WERI-Rb-1 (cell line): ENCODE data around the gene ZFAND6.
"Not testable (repeated sequence)": the region's sequence is repeated elsewhere in the genome, so short reads cannot be mapped to it uniquely, and the experiment has no call there.

Experiments
- DNase-seq: peaks from one replicate; pipeline ENCODE4 v3.0.0-alpha.2; 2020
- H3K27ac ChIP-seq: fragments of 250-450 bp; sonication (Bioruptor Pico); 2 replicates; pipeline ENCODE4 v1.5.1; 2020; ENCODE audit warnings: mild to moderate bottlenecking, moderate library complexity
- H3K27me3 ChIP-seq: fragments of 250-450 bp; sonication (Bioruptor Pico); 2 replicates; pipeline ENCODE4 v1.5.1; 2021; ENCODE audit warnings: mild to moderate bottlenecking, low read depth, moderate library complexity; ENCODE audit not compliant: insufficient read depth, severe bottlenecking
- H3K36me3 ChIP-seq: fragments of 250-450 bp; sonication (Bioruptor Pico); 2 replicates; pipeline ENCODE4 v1.5.1; 2020; ENCODE audit warnings: mild to moderate bottlenecking, moderate library complexity
- H3K4me3 ChIP-seq: 2 replicates; pipeline ENCODE4 v1.5.1; 2011; ENCODE audit warnings: low read depth, mild to moderate bottlenecking, control low read depth, low read length
- H3K9me3 ChIP-seq: fragments of 250-450 bp; sonication (Bioruptor Pico); 2 replicates; pipeline ENCODE4 v1.5.1; 2021; ENCODE audit warnings: mild to moderate bottlenecking, moderate library complexity; ENCODE audit not compliant: severe bottlenecking
- TF ChIP-seq, protein P1 (sequence below): IDR thresholded peaks from 2 replicates; pipeline ENCODE4 v1.5.1; 2011; ENCODE audit warnings: low read depth, mild to moderate bottlenecking, control low read depth, inconsistent platforms, low read length

ZFAND6 gene

DNA sequence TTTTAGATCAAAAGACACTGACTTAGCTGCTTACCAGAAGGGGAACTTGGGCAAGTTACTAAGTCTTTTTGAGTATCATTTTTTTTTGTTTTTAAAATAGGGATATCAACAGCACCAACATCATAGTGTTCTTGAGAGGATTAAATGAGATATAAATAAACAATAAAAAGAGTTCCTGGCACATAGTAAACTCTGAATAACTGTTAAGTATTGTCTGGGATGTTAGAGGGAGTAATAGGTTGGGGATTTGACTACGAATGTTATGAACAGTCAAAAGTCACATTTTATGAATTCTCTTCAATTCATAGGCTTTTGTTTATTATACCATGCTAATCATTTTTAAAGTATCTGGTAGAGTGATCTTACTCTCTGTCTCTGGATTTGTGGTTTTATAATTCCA lies 55.5 kb downstream of the ZFAND6 start:
- Histone ChIP-seq H3K27me3 (no peaks in the 10 kb centered on the region), H3K9me3 (no peaks in the 10 kb centered on the region), H3K4me3 (no peak overlapping the region), H3K27ac (no peak overlapping the region), H3K36me3 (no peaks in the 10 kb centered on the region)
- DNase-seq, result no peak
- TF ChIP-seq, protein P1, sequence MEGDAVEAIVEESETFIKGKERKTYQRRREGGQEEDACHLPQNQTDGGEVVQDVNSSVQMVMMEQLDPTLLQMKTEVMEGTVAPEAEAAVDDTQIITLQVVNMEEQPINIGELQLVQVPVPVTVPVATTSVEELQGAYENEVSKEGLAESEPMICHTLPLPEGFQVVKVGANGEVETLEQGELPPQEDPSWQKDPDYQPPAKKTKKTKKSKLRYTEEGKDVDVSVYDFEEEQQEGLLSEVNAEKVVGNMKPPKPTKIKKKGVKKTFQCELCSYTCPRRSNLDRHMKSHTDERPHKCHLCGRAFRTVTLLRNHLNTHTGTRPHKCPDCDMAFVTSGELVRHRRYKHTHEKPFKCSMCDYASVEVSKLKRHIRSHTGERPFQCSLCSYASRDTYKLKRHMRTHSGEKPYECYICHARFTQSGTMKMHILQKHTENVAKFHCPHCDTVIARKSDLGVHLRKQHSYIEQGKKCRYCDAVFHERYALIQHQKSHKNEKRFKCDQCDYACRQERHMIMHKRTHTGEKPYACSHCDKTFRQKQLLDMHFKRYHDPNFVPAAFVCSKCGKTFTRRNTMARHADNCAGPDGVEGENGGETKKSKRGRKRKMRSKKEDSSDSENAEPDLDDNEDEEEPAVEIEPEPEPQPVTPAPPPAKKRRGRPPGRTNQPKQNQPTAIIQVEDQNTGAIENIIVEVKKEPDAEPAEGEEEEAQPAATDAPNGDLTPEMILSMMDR, result no peak

DNA sequence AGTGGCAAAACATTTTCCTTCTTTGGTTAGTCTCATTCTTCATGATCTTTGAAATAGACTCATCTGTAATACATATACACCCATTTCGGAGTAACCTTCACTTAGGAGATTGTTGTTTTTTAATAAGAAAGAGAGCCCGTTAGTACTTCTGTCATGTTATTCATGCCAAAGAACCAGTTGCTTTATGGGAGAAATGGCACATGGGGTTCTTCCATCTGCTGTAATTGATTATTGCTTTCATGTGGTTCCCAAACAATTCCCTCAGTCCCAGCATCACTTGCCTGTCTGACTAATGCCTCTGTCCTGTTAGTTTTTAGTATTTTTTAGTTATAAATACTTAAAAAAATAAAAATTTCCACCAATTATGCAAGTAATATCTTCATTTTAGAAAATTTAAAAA lies 59.5 kb downstream of the ZFAND6 start:
- DNase-seq, result no peak
- Histone ChIP-seq H3K36me3 (peaks cover 12% of the 10 kb centered on the region), H3K4me3 (no peak overlapping the region)

DNA sequence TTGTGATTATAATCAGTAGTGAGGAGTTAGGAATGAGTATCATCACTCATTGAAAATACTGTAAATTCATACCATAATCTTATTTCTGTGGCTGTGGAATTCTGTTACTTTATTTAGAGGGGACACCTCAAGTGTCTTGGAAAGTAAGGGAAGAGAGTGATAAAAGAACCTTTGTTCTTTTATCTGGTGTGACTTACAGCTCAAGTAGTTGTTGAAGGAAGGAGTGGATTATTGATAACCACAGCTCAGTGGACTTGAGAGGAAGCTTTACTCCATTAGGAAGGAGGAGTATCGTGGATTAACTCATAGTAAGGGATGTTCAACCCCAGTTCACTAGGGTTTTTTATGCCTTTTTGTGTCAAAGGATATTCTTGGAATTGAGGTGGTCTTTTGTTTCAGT lies 61.2 kb downstream of the ZFAND6 start:
- TF ChIP-seq, protein P1, result no peak
- no peak overlapping the region for H3K4me3 ChIP-seq
- peaks cover 18% of the 10 kb centered on the region for H3K36me3 ChIP-seq
- no peak for DNase-seq
- H3K9me3 ChIP-seq, result no peaks in the 10 kb centered on the region
- H3K27ac ChIP-seq, result no peak overlapping the region
- no peaks in the 10 kb centered on the region for H3K27me3 ChIP-seq

More for the DNA sequence above, 59.5 kb downstream of the ZFAND6 start:
- TF ChIP-seq, protein P1, result no peak
- Histone ChIP-seq H3K27me3 (no peaks in the 10 kb centered on the region), H3K9me3 (no peaks in the 10 kb centered on the region), H3K27ac (no peak overlapping the region)

DNA sequence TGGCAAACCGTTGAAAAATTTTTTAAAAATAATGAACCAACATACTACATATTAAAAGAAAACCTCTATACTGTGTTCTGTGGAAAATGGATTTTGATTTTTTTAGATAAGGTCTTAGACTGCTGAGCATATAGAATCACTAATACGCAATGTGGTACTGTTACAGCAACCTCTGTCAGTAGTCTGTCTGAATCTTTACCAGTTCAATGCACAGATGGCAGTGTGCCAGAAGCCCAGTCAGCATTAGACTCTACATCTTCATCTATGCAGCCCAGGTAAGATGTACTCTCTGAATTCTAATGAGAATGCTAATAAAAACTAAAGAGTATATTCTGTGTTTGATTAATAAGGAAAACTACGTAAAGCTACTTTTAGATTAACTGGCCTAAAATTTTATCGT lies 62.1 kb downstream of the ZFAND6 start:
- no peak overlapping the region for H3K27ac ChIP-seq
- no peaks in the 10 kb centered on the region for H3K9me3 ChIP-seq
- DNase-seq, result no peak
- H3K4me3 ChIP-seq, result no peak overlapping the region
- TF ChIP-seq, protein P1, result no peak
- peaks cover 25% of the 10 kb centered on the region for H3K36me3 ChIP-seq
- H3K27me3 ChIP-seq, result no peaks in the 10 kb centered on the region

DNA sequence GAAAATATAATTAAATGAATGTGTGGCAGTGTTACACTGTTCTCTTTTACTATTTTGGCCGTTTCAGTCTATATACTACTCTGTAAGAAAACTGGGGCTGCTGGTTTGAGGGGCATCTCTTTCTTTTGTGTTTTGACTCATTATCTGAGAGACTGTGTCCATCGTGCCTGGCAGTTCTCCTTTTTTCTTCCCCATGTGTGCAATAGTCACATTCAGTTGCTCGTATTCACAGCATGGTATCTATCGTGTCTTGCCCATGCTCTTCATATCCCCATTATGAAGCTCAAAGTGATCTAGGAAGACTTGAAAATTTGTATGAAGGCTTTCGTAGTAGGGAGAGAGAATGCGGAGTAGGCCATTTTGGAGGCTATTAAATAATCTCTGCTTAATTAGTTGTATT lies 63.6 kb downstream of the ZFAND6 start:
- H3K4me3 ChIP-seq, result no peak overlapping the region
- no peaks in the 10 kb centered on the region for H3K27me3 ChIP-seq
- TF ChIP-seq, protein P1, result no peak
- DNase-seq, result no peak
- H3K9me3 ChIP-seq, result no peaks in the 10 kb centered on the region
- H3K27ac ChIP-seq, result no peak overlapping the region
- H3K36me3 ChIP-seq, result peaks cover 28% of the 10 kb centered on the region

DNA sequence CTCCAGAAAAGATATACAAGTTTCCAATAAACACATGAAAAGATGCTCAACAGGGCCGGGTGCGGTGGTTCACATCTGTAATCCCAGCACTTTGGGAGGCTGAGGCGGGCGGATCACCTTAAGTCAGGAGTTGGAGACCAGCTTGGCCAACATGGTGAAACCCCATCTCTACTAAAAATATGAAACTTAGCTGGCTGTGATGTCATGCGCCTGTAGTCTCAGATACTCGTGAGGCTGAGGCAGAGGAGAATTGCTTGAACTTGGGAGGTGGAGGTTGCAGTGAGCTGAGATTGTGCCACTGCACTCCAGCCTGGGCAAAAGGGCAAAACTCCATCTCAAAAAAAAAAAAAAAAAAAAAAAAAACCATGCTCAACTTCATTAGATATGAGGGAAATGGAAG lies 67.8 kb downstream of the ZFAND6 start:
- peaks cover 27% of the 10 kb centered on the region for H3K36me3 ChIP-seq
- not testable (repeated sequence) for H3K27me3 ChIP-seq, DNase-seq, H3K4me3 ChIP-seq, H3K9me3 ChIP-seq, H3K27ac ChIP-seq
